ENCODE data around the gene ARAP2. TPM values are rescaled to one million over a fixed set of nuclear protein-coding genes. Genes with fewer than 3 reads are reported as not detected.

Gene ARAP2
- total and polyA plus RNA-seq, 7 donors, result 3.6 to 22.9 (median 16.9) TPM

- no peak for DNase-seq
- Histone ChIP-seq H3K27ac (no peak overlapping the region), H3K9me3 (no peaks in the 10 kb centered on the region), H3K4me3 (no peak overlapping the region), H3K36me3 (no peaks in the 10 kb centered on the region), H3K4me1 (no peaks in the 10 kb centered on the region), H3K27me3 (no peaks in the 10 kb centered on the region)
- WGBS, 2 donors, result 64 to 68% methylated on average over 2 of the region's 2 CpGs
- intact Hi-C loops (cut with DNase I), result no loop called here
- TF ChIP-seq POLR2A (IDR thresholded peaks at IDR 0.05) (no peak), POLR2AphosphoS5 (IDR thresholded peaks at IDR 0.05) (no peak), EP300 (IDR thresholded peaks at IDR 0.05) (no peak)
Measured at GRCh38 chr4:36267486-36268268, 23.4 kb upstream of the ARAP2 start.

- no peak for TF ChIP-seq CTCF (IDR thresholded peaks at IDR 0.05)
- TF ChIP-seq POLR2A (IDR thresholded peaks at IDR 0.05), result no peak
- TF ChIP-seq EP300 (IDR thresholded peaks at IDR 0.05), result no peak
- TF ChIP-seq POLR2AphosphoS5 (IDR thresholded peaks at IDR 0.05), result no peak
- intact Hi-C loops (cut with DNase I), result no loop called here
- Histone ChIP-seq H3K27me3 (no peaks in the 10 kb centered on the region), H3K4me3 (no peak overlapping the region), H3K36me3 (no peaks in the 10 kb centered on the region), H3K4me1 (no peaks in the 10 kb centered on the region), H3K27ac (no peak overlapping the region), H3K9me3 (no peaks in the 10 kb centered on the region)
- WGBS, 2 donors, result 59 to 87% methylated on average over 2 of the region's 2 CpGs
- no peak for DNase-seq
Measured at GRCh38 chr4:36264207-36264826, 20.0 kb upstream of the ARAP2 start.

GRCh38 chr4:36260731-36261130 lies 16.4 kb upstream of the ARAP2 start:
- H3K9me3 ChIP-seq, result no peaks in the 10 kb centered on the region
- no peaks in the 10 kb centered on the region for H3K36me3 ChIP-seq
- no peak overlapping the region for H3K4me3 ChIP-seq
- WGBS, 2 donors, result 94% methylated on average over 5 of the region's 5 CpGs
- no peaks in the 10 kb centered on the region for H3K4me1 ChIP-seq
- H3K27ac ChIP-seq, result no peak overlapping the region
- no peaks in the 10 kb centered on the region for H3K27me3 ChIP-seq
- no peak for TF ChIP-seq EP300 (IDR thresholded peaks at IDR 0.05)
- no peak for TF ChIP-seq CTCF (IDR thresholded peaks at IDR 0.05)
- TF ChIP-seq POLR2A (IDR thresholded peaks at IDR 0.05), result no peak
- no peak for TF ChIP-seq POLR2AphosphoS5 (IDR thresholded peaks at IDR 0.05)
- intact Hi-C loops (cut with DNase I), result no loop called here
- DNase-seq, result no peak

- no peak overlapping the region for H3K27ac ChIP-seq
- WGBS, 2 donors, result 43 to 49% methylated on average over 6 of the region's 6 CpGs
Measured at GRCh38 chr4:36256398-36256891, 12.1 kb upstream of the ARAP2 start.

More at GRCh38 chr4:36256398-36256891, 12.1 kb upstream of the ARAP2 start:
- no peaks in the 10 kb centered on the region for H3K9me3 ChIP-seq
- intact Hi-C loops (cut with DNase I), result no loop called here
- H3K27me3 ChIP-seq, result no peaks in the 10 kb centered on the region
- no peak overlapping the region for H3K4me3 ChIP-seq
- H3K36me3 ChIP-seq, result no peaks in the 10 kb centered on the region
- no peak for TF ChIP-seq POLR2A (IDR thresholded peaks at IDR 0.05)
- no peak for TF ChIP-seq EP300 (IDR thresholded peaks at IDR 0.05)
- no peak for TF ChIP-seq POLR2AphosphoS5 (IDR thresholded peaks at IDR 0.05)
- no peak for TF ChIP-seq CTCF (IDR thresholded peaks at IDR 0.05)
- no peak for DNase-seq
- no peaks in the 10 kb centered on the region for H3K4me1 ChIP-seq
